Endothelial cell of umbilical vein (primary cell): ENCODE measurements around the gene TTYH3.

Experiments used
- EZH2 ChIP-seq: IDR thresholded peaks from 2 replicates; pipeline ENCODE4 v1.6.1; 2012; ENCODE audit warnings: borderline replicate concordance, low read depth, mild to moderate bottlenecking, moderate library complexity, low read length, inconsistent platforms; ENCODE audit not compliant: severe bottlenecking
- POLR2A ChIP-seq: IDR thresholded peaks from 2 replicates; pipeline ENCODE4 v1.6.1; 2012; ENCODE audit warnings: low read depth, mild to moderate bottlenecking, control low read depth, low read length
- POLR2AphosphoS5 ChIP-seq: IDR thresholded peaks from 2 replicates; pipeline ENCODE4 v1.6.1; 2012; ENCODE audit warnings: low read depth, mild to moderate bottlenecking, control low read depth, low read length, moderate library complexity; ENCODE audit not compliant: insufficient read depth
- TF ChIP-seq, protein P1 (sequence below), 2 donors: IDR thresholded peaks; 1 replicate in 1 of 2; 2 replicates in 1 of 2; pipeline ENCODE4 v1.5.1; 2011; ENCODE audit warnings: low read length in 2 of 2, mild to moderate bottlenecking in 2 of 2, moderate library complexity in 2 of 2, control low read depth in 1 of 2, inconsistent platforms in 1 of 2, low read depth in 1 of 2; ENCODE audit not compliant: insufficient read depth in 1 of 2; ENCODE audit errors: extremely low read depth in 1 of 2
- TF ChIP-seq, protein P2 (sequence below): IDR thresholded peaks from 2 replicates; pipeline ENCODE4 v1.6.1; 2011; ENCODE audit not compliant: insufficient read depth, insufficient read length

DNA sequence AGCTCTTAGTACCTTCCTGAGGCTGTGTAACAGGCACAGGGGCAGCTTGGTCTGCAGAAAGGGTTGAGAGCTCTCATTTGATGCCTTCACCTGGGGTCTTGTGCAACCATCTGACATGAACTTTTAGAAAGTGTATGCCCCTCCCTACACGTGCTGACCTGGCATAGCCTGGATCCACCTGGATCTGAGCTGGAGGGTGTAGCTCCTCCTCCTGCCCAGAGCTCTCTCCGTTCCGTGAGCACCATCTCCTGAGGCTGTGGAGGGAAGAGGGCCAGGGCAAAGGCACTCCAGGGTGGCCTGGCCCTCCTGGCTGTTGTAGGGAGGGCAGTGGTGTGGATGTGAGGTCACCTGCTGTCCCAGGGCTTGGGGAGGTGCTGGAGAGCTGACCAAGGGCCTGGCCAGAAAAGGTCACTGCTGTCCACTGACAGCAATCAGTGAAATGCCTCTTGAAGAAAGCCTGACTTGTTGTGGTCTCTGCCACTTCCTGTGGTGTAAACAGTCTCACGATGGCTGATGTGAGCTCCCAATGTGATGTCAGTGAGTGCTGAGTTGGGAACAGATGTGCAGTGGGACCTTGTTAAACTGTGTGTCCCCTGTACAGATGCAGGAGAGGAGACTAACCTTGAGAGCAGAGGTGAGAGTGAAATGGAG, 79.2 kb downstream of the TTYH3 start:
- TF ChIP-seq, protein P1, sequence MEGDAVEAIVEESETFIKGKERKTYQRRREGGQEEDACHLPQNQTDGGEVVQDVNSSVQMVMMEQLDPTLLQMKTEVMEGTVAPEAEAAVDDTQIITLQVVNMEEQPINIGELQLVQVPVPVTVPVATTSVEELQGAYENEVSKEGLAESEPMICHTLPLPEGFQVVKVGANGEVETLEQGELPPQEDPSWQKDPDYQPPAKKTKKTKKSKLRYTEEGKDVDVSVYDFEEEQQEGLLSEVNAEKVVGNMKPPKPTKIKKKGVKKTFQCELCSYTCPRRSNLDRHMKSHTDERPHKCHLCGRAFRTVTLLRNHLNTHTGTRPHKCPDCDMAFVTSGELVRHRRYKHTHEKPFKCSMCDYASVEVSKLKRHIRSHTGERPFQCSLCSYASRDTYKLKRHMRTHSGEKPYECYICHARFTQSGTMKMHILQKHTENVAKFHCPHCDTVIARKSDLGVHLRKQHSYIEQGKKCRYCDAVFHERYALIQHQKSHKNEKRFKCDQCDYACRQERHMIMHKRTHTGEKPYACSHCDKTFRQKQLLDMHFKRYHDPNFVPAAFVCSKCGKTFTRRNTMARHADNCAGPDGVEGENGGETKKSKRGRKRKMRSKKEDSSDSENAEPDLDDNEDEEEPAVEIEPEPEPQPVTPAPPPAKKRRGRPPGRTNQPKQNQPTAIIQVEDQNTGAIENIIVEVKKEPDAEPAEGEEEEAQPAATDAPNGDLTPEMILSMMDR (IDR thresholded peaks at IDR 0.05; ENCODE audit: extremely low read depth in 1 of 2, insufficient read depth in 1 of 2, low read depth in 1 of 2, low read length in 2 of 2), result no peak
- no peak for TF ChIP-seq EZH2
- no peak for TF ChIP-seq POLR2A
- TF ChIP-seq, protein P2, sequence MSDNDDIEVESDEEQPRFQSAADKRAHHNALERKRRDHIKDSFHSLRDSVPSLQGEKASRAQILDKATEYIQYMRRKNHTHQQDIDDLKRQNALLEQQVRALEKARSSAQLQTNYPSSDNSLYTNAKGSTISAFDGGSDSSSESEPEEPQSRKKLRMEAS, result no peak
- TF ChIP-seq POLR2AphosphoS5, result no peak
